AG04449 (cell line): Measurements from ENCODE around the gene TRERF1.
"Not testable (repeated sequence)": the region's sequence is repeated elsewhere in the genome, so short reads cannot be mapped to it uniquely, and the experiment has no call there.

Experiments used
- CTCF ChIA-PET: fragments of 350-600 bp; formaldehyde crosslinking; extraction: SDS; loops from one replicate; lab custom pipeline; 2021; ENCODE audit warnings: antibody characterized with exemption; lab: Yijun Ruan, JAX
- POLR2A ChIA-PET: fragments of 400-600, 350-600 bp; formaldehyde crosslinking; extraction: SDS; loops from one replicate; lab custom pipeline; 2020; ENCODE audit warnings: antibody characterized with exemption, inconsistent platforms; lab: Yijun Ruan, JAX
- DNase-seq: peaks from one replicate; pipeline ENCODE4 v3.0.0-alpha.2; 2010; ENCODE audit warnings: low read depth, low spot score
- H3K4me3 ChIP-seq: 2 replicates; pipeline ENCODE4 v1.5.1; 2011; ENCODE audit warnings: low read depth, mild to moderate bottlenecking, control low read depth, low read length
- CTCF ChIP-seq: IDR thresholded peaks from one replicate; pipeline ENCODE4 v1.5.1; 2011; ENCODE audit warnings: mild to moderate bottlenecking, moderate library complexity, low read length, control low read depth, inconsistent platforms; ENCODE audit not compliant: insufficient read depth; ENCODE audit errors: missing control alignments

TRERF1 gene

GRCh38 chr6:42222448-42222847 lies 229.3 kb downstream of the TRERF1 start:
- POLR2A ChIA-PET: no interaction called here
- no peak overlapping the region for H3K4me3 ChIP-seq
- CTCF ChIA-PET: interaction anchor here (1.2 to 1.9 kb wide), 2 partner anchors 147 to 325 kb away, joined by 4 to 9 read pairs; no protein-coding TSS in a partner anchor
- no peak for DNase-seq
- TF ChIP-seq CTCF: no peak

DNA sequence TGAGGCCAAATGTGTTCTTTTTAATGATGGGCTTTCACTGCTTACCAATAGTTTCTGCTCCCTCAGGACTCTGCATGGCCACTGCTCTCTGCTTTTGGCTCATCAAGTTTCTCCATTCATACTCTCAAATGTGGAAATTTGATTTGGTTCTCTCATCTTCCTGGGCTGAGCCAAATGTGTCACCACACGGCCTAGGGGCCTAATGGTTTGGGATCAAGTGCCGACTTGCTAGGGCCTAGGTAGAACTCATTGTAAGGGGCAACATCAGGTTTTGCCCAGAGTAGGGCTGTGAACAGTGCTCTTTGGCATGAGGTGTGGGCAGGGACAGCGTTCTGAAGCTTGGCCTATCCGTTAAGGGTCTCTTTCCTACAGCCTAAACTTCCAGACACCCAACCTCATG lies 230.2 kb downstream of the TRERF1 start:
- ChIA-PET POLR2A (no interaction called here), CTCF (interaction anchor here (1.3 to 1.9 kb wide), 2 partner anchors 10 to 326 kb away, joined by 3 to 9 read pairs; no protein-coding TSS in a partner anchor)

DNA sequence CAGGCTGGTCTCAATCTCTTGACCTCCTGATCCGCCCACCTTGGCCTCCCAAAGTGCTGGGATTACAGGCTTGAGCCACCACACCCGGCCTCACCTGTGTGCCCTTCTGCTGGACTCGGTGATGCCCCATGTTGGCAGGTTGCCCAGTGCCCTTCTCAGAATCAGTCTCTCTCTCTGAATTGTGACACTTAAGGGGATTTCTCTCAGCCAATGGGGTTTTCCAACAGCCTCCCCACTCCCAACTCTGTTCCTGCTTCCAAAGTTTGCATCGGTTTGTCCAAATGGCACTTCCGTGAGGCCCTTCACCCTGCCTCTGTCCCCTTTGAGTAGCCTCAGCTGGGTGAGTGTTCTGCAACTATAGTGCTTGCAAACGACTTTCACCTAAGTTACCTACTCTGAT lies 230.9 kb downstream of the TRERF1 start:
- DNase-seq: no peak
- no peak overlapping the region for H3K4me3 ChIP-seq
- ChIA-PET CTCF (interaction anchor here (1.3 kb wide), 1 partner anchor 11 kb away, joined by 3 read pairs; no protein-coding TSS in a partner anchor), POLR2A (no interaction called here)
- no peak for TF ChIP-seq CTCF

More for the DNA sequence above, 230.2 kb downstream of the TRERF1 start:
- TF ChIP-seq CTCF: no peak
- DNase-seq: no peak
- no peak overlapping the region for H3K4me3 ChIP-seq

- TF ChIP-seq CTCF: no peak
- DNase-seq: peak; percentile 70
- ChIA-PET POLR2A (interaction anchor here (0.9 kb wide), 1 partner anchor 18 kb away, joined by 4 read pairs; no protein-coding TSS in a partner anchor), CTCF (interaction anchor here (0.9 to 6.9 kb wide), 8 partner anchors 13 to 346 kb away, joined by 3 to 178 read pairs (median 39); partner anchors contain the start of gene UBR2)
- peak within 1 kb of the TSS; percentile 83 for H3K4me3 ChIP-seq
Observed at GRCh38 chr6:42217519-42218367, 234.0 kb downstream of the TRERF1 start, which contains the start of gene MRPS10. Gene MRPS10, minus strand, starts transcription at chr6:42217861. Its CDS starts 12 bp downstream, at chr6:42217849.

- H3K4me3 ChIP-seq: peak overlapping the region; percentile 83
- no peak for DNase-seq
- POLR2A ChIA-PET: interaction anchor here (0.7 to 0.9 kb wide), 2 partner anchors 18 to 347 kb away, joined by 3 to 4 read pairs; partner anchors contain the start of gene UBR2
- CTCF ChIA-PET: interaction anchor here (0.5 to 6.9 kb wide), 11 partner anchors 13 to 347 kb away, joined by 3 to 178 read pairs (median 6); partner anchors contain the start of gene UBR2
- no peak for TF ChIP-seq CTCF
Observed at GRCh38 chr6:42217157-42217518, 234.6 kb downstream of the TRERF1 start.

GRCh38 chr6:42216495-42216894 lies 235.2 kb downstream of the TRERF1 start:
- peak overlapping the region; percentile 83 for H3K4me3 ChIP-seq
- ChIA-PET CTCF (interaction anchor here (0.5 to 6.9 kb wide), 11 partner anchors 12 to 344 kb away, joined by 3 to 178 read pairs (median 6); no protein-coding TSS in a partner anchor), POLR2A (interaction anchor here (0.7 to 0.9 kb wide), 2 partner anchors 17 to 347 kb away, joined by 3 to 4 read pairs; partner anchors contain the start of gene UBR2)
- DNase-seq: not testable (repeated sequence)
